ENCODE measurements around the gene STYXL2. TPM values are rescaled to one million over a fixed set of nuclear protein-coding genes. Genes with fewer than 3 reads are reported as not detected.
A peak's percentile ranks its signal among the peaks of the same experiment; 100 is the strongest.

Gene STYXL2
- total and polyA plus RNA-seq, 2 of the 8 experiments (the other 6 are each of a cell fraction or from before 2014, with no cell fraction given): 0.09 to 0.22 TPM

GRCh38 chr1:167059045-167059808 lies 34.6 kb upstream of the STYXL2 start:
- Histone ChIP-seq H3K23ac (ENCODE audit: insufficient read length) (no peak overlapping the region), H3K23me2 (ENCODE audit: low read depth, low read length) (peaks cover 8% of the 10 kb centered on the region), H4K5ac (ENCODE audit: insufficient read length, low read depth, low read length) (no peak overlapping the region), H3K4me1 (replicated peaks in 1 of 4; ENCODE audit: control insufficient read depth in 3 of 4, insufficient read depth in 4 of 4, low read length in 3 of 4) (peaks cover 0 to 8% (median 2%) of the 10 kb centered on the region in 4 experiments; a peak in 4 of 7 replicates), H3K14ac (ENCODE audit: insufficient read length) (no peak overlapping the region), H2AFZ (ENCODE audit: low read length) (peak overlapping the region; percentile 99), H2AK5ac (ENCODE audit: low read depth, low read length) (no peak overlapping the region), H4K20me1 (replicated peaks in 1 of 2; ENCODE audit: control insufficient read depth in 1 of 2, insufficient read depth in 2 of 2, low read length in 2 of 2) (peaks cover 0 to 7% of the 10 kb centered on the region in 2 experiments), H4K91ac (replicated peaks; ENCODE audit: insufficient read length, low read length) (no peak overlapping the region), H2BK12ac (ENCODE audit: low read depth, low read length) (no peak overlapping the region), H2BK15ac (ENCODE audit: low read length) (peak overlapping the region; percentile 83; the same call in 1 of the 2 replicates), H2BK120ac (replicated peaks; ENCODE audit: low read depth, low read length) (no peak overlapping the region), H2BK5ac (ENCODE audit: low read depth, low read length) (no peak overlapping the region; the same call in 1 of the 2 replicates), H3K4me3 (ENCODE audit: extremely low read depth in 1 of 4, insufficient read depth in 2 of 4, low read depth in 3 of 4, low read length in 4 of 4) (peak overlapping the region in 2 of 4 experiments; percentile 7 to 35; a peak in 3 of 8 replicates), H3K79me2 (ENCODE audit: control insufficient read depth in 1 of 2, insufficient read depth in 2 of 2, low read length in 2 of 2) (no peaks in the 10 kb centered on the region), H3K4ac (replicated peaks; ENCODE audit: insufficient read length, low read depth, low read length) (no peak overlapping the region), H3K9ac (replicated peaks in 1 of 4; ENCODE audit: extremely low read depth in 1 of 4, low read depth in 3 of 4, low read length in 3 of 4) (no peak overlapping the region), H3K27me3 (replicated peaks in 1 of 4; ENCODE audit: control insufficient read depth in 3 of 4, extremely low read depth in 1 of 4, insufficient read depth in 3 of 4, low read length in 3 of 4) (no peaks in the 10 kb centered on the region), H3K27ac (ENCODE audit: low read depth, low read length) (no peak overlapping the region), H3K56ac (replicated peaks; ENCODE audit: insufficient read length, low read depth, low read length) (no peak overlapping the region), H3K9me3 (ENCODE audit: insufficient read depth in 2 of 2, low read depth in 1 of 2, low read length in 1 of 2) (no peaks in the 10 kb centered on the region), H3K18ac (ENCODE audit: extremely low read depth, low read length) (0 out of 2 replicates have a peak overlapping the region, but pooled peaks have one; percentile 28), H3K79me1 (ENCODE audit: low read depth, low read length) (no peaks in the 10 kb centered on the region), H2BK20ac (ENCODE audit: low read length) (0 out of 2 replicates have a peak overlapping the region, but pooled peaks have one; percentile 34), H3K36me3 (ENCODE audit: control insufficient read depth in 2 of 4, insufficient read depth in 4 of 4, low read length in 3 of 4) (no peaks in the 10 kb centered on the region), H3K4me2 (ENCODE audit: insufficient read depth in 1 of 2, low read depth in 2 of 2, low read length in 2 of 2) (peak overlapping the region; percentile 26 to 58), H4K8ac (ENCODE audit: extremely low read depth, insufficient read depth, low read length) (peak overlapping the region; percentile 86; the same call in 1 of the 2 replicates)
- FAIRE-seq (peak; percentile 58), DNase-seq (ENCODE audit: low read depth in 1 of 2, low spot score in 2 of 2) (peak; percentile 77 to 96)
- ChIA-PET CTCF (ENCODE audit: partially characterized antibody) (interaction anchor here (0.5 to 18.6 kb wide), 97 partner anchors 8 to 1134 kb away, joined by 3 to 874 read pairs (median 5); partner anchors contain the start of genes ILDR2, POU2F1, STYXL2 and TADA1), POLR2A (ENCODE audit: partially characterized antibody) (interaction anchor here (1.1 to 3.4 kb wide), 2 partner anchors 149 to 161 kb away, joined by 3 to 20 read pairs; partner anchors contain the start of gene POU2F1)
- 22% methylated on average over 17 of the region's 17 CpGs; no CpG with 5 or more reads in 1 of the 2 experiments for WGBS, 2 experiments (ENCODE audit: extremely low coverage in 1 of 2, insufficient coverage in 1 of 2, insufficient read length in 1 of 2, insufficient replicate concordance in 2 of 2, low coverage in 1 of 2, low lambda C conversion rate in 2 of 2, missing lambda C conversion rate in 1 of 2)
- TF ChIP-seq JUN (IDR thresholded peaks at IDR 0.05; ENCODE audit: low read depth, low read length) (no peak), KDM1A (IDR thresholded peaks at IDR 0.05; ENCODE audit: borderline replicate concordance, low read length) (no peak), CHD2 (IDR thresholded peaks at IDR 0.05; ENCODE audit: low read length) (0 out of 2 replicates have a peak, but pooled peaks have one; percentile 8), HDAC2 (IDR thresholded peaks at IDR 0.05; ENCODE audit: borderline replicate concordance in 1 of 2, low read depth in 2 of 2, low read length in 2 of 2) (no peak), NANOG (IDR thresholded peaks at IDR 0.05; ENCODE audit: insufficient read depth, low read depth, low read length, poor library complexity, severe bottlenecking) (no peak), ASH2L (IDR thresholded peaks at IDR 0.05; ENCODE audit: low read length) (peak; percentile 54), CBX5 (IDR thresholded peaks at IDR 0.05; ENCODE audit: low read depth, low read length) (no peak)
